ENCODE data around the gene UBE2Q2.
"Not testable (repeated sequence)": the region's sequence is repeated elsewhere in the genome, so short reads cannot be mapped to it uniquely, and the experiment has no call there.

Gene UBE2Q2

GRCh38 chr15:75823860-75824613 lies 19.2 kb upstream of the UBE2Q2 start:
- in situ Hi-C loops (cut with HindIII; ENCODE audit: low sequenced_read_pairs) = no loop called here

GRCh38 chr15:75827691-75828090 lies 15.6 kb upstream of the UBE2Q2 start:
- in situ Hi-C loops (cut with HindIII; ENCODE audit: low sequenced_read_pairs) = loop anchor here (5.0 to 25.0 kb wide), 2 partner anchors 80 to 240 kb away; partner anchors contain the start of gene PTPN9

DNA sequence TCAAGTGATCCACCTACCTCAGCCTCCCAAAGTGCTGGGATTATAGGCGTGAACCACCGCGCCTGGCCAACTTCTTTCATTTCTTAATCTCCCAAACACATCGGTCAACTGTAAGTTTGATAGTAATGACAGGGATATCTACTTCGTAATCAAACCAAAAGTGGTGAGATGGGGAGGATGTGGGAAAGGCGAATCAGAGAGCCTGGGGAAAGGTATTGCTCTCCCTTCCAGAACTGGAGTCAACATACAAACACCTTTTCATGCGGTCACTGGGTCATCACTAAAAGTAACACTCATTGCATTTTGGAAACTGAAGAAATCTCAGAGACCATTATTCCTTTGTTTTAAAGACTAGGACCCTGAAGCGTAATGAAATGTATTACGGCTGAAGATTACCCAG lies 14.8 kb upstream of the UBE2Q2 start:
- in situ Hi-C loops (cut with HindIII; ENCODE audit: low sequenced_read_pairs) = loop anchor here (5.0 to 25.0 kb wide), 2 partner anchors 79 to 241 kb away; partner anchors contain the start of gene PTPN9

GRCh38 chr15:75830910-75831805 lies 12.1 kb upstream of the UBE2Q2 start:
- in situ Hi-C loops (cut with HindIII; ENCODE audit: low sequenced_read_pairs) = loop anchor here (25.0 kb wide), 1 partner anchor 244 kb away; the partner anchor contains the start of gene PTPN9

DNA sequence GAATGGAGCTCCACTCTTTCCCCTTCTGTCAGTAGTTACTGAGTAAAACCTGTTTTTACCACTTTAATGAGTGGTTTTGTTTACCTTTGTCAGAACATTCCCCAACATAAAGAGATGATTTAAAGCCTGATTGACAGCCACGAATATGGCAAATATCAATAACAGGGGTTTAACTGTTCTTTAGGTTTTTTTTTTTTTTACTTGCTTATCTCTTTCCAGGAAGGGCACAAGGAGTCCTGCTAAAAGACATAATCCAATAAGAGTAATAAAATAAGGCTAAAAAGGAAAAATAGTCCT lies 11.5 kb upstream of the UBE2Q2 start:
- in situ Hi-C loops (cut with HindIII; ENCODE audit: low sequenced_read_pairs) = loop anchor here (25.0 kb wide), 1 partner anchor 244 kb away; the partner anchor contains the start of gene PTPN9

DNA sequence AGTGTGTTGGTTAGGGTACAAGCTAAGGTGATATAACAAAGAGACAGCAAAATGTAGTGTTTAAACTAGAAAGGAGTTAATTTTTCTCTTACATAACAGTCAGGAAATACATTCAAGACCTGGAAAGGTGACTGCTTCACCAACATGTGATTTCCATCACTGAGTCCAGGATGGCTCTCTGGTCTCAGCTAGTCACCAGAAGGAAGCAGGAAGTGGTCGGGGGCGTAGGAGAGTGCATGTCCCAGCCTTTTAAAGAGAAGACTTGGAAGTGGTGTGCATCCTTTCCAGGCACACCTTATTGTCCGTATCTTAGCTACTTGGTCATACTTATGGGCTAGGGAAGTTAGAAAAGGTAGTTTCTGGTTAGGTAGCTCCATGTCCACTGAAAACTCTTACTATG lies 11.1 kb upstream of the UBE2Q2 start:
- in situ Hi-C loops (cut with HindIII; ENCODE audit: low sequenced_read_pairs) = loop anchor here (25.0 kb wide), 1 partner anchor 245 kb away; the partner anchor contains the start of gene PTPN9

DNA sequence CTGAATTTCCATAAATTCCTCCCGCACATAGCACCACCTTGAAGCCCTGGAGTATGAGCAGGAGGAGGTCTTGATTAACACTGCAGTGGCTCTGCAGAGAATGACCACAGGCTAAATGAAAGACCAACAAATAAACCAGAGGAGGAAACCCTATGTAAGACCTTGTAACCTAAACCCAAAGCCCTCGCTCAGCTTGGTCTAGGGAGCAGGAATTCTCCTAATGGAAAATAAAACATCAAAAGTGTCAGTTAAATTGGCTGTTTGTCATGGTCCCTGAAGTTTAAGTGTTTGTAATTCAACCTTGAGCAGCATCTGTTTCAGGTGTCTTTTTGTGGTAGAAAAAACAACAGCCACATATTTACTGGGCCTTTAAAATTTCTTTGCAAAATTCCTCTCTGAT lies 9.2 kb upstream of the UBE2Q2 start:
- in situ Hi-C loops (cut with HindIII; ENCODE audit: low sequenced_read_pairs) = loop anchor here (25.0 kb wide), 1 partner anchor 247 kb away; the partner anchor contains the start of gene PTPN9

- in situ Hi-C loops (cut with HindIII; ENCODE audit: low sequenced_read_pairs) = loop anchor here (25.0 kb wide), 1 partner anchor 249 kb away; the partner anchor contains the start of gene PTPN9
Observed at GRCh38 chr15:75835990-75836958, 7.0 kb upstream of the UBE2Q2 start.

GRCh38 chr15:75836959-75837334 lies 6.3 kb upstream of the UBE2Q2 start:
- in situ Hi-C loops (cut with HindIII; ENCODE audit: low sequenced_read_pairs) = loop anchor here (25.0 kb wide), 1 partner anchor 250 kb away; the partner anchor contains the start of gene PTPN9

DNA sequence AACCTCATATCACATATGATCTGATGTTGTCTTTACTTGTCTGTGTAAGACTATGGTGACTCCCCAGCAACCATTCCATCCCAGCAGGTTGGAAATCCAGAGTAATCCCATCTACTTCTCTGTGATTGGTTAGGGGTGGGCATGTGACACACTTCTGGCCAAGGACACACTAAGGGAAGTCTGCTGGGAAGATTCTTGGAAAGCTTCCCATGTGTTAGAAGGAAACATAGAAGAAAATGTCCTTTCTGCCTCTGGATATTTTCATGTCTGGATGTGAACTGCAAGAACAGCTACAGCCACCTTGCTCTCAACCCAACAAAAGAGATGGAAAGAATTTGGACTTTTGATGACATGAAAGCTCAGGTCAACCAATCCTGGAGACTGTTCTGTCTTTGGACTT lies 2.6 kb upstream of the UBE2Q2 start:
- in situ Hi-C loops (cut with HindIII; ENCODE audit: low sequenced_read_pairs) = loop anchor here (25.0 kb wide), 1 partner anchor 253 kb away; the partner anchor contains the start of gene PTPN9

- in situ Hi-C loops (cut with HindIII; ENCODE audit: low sequenced_read_pairs) = loop anchor here (25.0 kb wide), 1 partner anchor 254 kb away; the partner anchor contains the start of gene PTPN9
Observed at GRCh38 chr15:75841626-75842025, 1.6 kb upstream of the UBE2Q2 start.

DNA sequence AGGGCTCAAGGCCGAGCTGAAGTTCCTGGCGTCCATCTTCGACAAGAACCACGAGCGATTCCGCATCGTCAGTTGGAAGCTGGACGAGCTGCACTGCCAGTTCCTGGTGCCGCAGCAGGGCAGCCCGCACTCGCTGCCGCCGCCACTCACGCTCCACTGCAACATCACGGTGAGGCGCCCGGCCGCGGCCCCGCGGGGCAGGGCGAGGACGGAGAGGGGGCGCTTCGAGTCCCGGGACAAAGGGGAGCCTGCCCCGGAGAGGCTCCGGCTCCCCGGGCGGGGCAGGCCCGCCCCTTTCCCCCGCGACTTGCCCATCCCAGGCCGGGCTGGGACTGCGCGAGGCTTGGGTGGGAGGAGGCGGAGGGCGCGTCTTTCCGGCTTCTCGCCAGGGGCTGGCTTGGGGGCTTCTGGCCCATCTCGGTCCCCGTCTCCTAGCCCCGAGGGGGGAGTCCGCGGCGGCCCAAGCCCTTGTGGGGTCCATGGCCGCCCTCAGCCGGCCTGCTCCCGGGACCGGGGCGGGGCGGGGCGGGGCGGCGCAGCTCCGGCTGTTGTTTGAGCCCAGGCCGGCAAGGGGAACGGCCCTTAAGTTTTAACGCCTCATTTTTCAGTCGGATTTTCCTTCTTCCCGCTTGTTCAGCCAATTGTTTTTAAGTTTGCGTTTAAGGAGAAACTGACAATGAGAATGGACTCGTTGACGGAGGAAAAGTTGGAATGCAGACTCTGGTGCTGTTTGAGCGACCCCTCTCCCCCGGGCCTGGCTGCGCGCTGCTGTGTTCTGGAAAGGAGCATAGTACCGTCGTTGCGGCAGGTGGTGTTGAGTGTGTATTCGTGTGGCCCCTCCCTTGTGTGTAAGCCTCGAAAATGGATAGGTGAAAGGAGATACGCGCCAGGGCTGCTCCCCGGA lies 683 bp downstream of the UBE2Q2 start:
- in situ Hi-C loops (cut with HindIII; ENCODE audit: low sequenced_read_pairs) = loop anchor here (25.0 kb wide), 1 partner anchor 257 kb away; the partner anchor contains the start of gene PTPN9

DNA sequence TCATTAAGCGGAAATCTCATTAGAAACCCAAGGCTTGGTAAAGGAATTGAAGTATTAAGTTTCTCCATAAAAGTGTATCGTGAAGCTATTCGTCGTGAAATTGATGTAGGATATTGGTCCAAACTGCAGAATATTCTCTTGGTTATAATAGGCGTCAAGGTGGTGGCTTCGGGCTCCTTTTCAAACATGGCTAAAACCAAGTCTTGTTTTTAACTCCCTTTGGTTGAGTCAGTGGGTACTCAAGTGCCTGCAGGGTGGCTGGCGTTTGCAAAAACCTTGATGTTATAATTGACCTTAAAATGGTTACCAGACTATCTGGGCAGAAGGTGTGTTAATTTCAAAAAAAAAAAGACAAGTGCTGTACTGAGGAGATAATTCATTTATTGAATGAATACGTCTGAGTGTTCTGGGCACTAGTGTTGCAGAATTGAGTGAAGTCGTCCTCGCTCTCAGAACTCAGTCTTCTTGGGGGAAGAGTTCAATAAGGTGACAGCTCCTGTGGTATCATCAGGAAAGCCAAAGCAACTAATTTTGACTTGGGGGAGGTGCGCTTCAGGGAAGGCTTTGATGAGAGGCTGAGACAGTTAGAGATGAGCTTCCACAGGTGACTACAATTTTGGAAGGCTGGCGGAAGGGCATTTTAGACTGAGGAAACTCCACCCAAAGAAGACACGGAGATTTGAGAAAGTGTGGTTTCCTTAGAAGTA lies 1.5 kb downstream of the UBE2Q2 start:
- in situ Hi-C loops (cut with HindIII; ENCODE audit: low sequenced_read_pairs) = loop anchor here (25.0 kb wide), 1 partner anchor 257 kb away; the partner anchor contains the start of gene PTPN9

DNA sequence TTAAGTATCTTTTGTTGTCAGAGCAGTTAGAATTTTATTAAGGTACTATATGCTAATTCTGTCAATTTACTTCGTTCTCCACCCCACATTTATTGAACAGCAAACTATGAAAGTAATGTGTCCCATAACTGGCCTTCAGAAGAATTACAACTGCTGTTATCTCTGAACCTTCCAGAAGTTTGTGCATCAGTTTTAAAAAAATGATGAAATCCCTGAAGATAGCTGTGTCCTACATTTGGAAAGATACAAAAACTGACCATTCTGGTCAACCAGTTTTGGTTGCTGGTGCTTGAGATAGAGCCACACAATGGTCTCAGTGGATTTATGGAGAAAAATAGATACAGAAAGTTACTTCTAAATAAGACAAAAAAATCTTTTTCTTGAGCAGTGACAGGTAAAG lies 5.9 kb downstream of the UBE2Q2 start:
- in situ Hi-C loops (cut with HindIII; ENCODE audit: low sequenced_read_pairs) = loop anchor here (25.0 kb wide), 1 partner anchor 262 kb away; the partner anchor contains the start of gene PTPN9

GRCh38 chr15:75850708-75851107 lies 7.5 kb downstream of the UBE2Q2 start:
- in situ Hi-C loops (cut with HindIII; ENCODE audit: low sequenced_read_pairs) = no loop called here

DNA sequence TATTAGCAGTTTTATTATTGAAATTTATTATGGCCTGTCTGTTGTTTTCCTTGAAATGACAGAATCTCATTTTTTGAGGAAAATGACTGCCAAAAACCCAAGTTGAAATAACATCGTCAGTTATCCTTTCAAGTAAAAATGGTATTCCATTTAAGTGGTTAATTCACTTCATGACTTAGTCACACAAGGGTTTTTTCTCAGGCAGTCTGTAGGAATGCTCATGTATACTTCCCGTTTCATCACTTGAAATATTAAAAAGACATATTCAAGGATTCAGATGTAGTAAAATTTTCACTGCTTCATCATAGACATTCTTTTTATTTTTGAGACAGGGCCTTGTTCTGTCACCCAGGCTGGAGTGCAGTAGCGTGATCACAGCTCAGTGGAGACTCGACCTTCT lies 8.3 kb downstream of the UBE2Q2 start:
- in situ Hi-C loops (cut with HindIII; ENCODE audit: low sequenced_read_pairs) = not testable (repeated sequence)

- in situ Hi-C loops (cut with HindIII; ENCODE audit: low sequenced_read_pairs) = no loop called here
Observed at GRCh38 chr15:75857886-75858285, 14.6 kb downstream of the UBE2Q2 start.

GRCh38 chr15:75861750-75862402 lies 18.6 kb downstream of the UBE2Q2 start:
- in situ Hi-C loops (cut with HindIII; ENCODE audit: low sequenced_read_pairs) = no loop called here

All from endothelial cell of hepatic sinusoid (primary cell).